Trophoblast cell (in vitro differentiated cells and primary cell): ENCODE measurements around the gene WWC2.
"Not testable (repeated sequence)": the region's sequence is repeated elsewhere in the genome, so short reads cannot be mapped to it uniquely, and the experiment has no call there.

ENCODE experiments used
- DNase-seq, 2 donors: peaks; one replicate each; pipeline ENCODE4 v3.0.0-alpha.2; 2016
- H2AFZ ChIP-seq: 2 replicates; pipeline ENCODE4 v1.6.1; 2013; ENCODE audit warnings: low read length, moderate library complexity, mild to moderate bottlenecking; ENCODE audit not compliant: insufficient read depth, poor library complexity
- H2AK5ac ChIP-seq: 2 replicates; pipeline ENCODE4 v1.6.1; 2013; ENCODE audit warnings: mild to moderate bottlenecking, low read length
- H2BK120ac ChIP-seq: 2 replicates; pipeline ENCODE4 v1.6.1; 2013; ENCODE audit warnings: low read length, mild to moderate bottlenecking, moderate library complexity; ENCODE audit not compliant: insufficient read depth, poor library complexity
- H2BK12ac ChIP-seq: 2 replicates; pipeline ENCODE4 v1.6.1; 2013; ENCODE audit warnings: mild to moderate bottlenecking, low read length, moderate library complexity
- H2BK5ac ChIP-seq: 2 replicates; pipeline ENCODE4 v1.6.1; 2013; ENCODE audit warnings: low read length, low read depth, moderate library complexity, mild to moderate bottlenecking; ENCODE audit not compliant: poor library complexity
- H3K14ac ChIP-seq: 2 replicates; pipeline ENCODE4 v1.6.1; 2013; ENCODE audit warnings: mild to moderate bottlenecking, low read length
- H3K18ac ChIP-seq: 2 replicates; pipeline ENCODE4 v1.6.1; 2013; ENCODE audit warnings: mild to moderate bottlenecking, low read length
- H3K23ac ChIP-seq: 2 replicates; pipeline ENCODE4 v1.6.1; 2013; ENCODE audit warnings: low read length
- H3K27ac ChIP-seq: 2 replicates; pipeline ENCODE4 v1.5.1; 2013; ENCODE audit warnings: low read depth, mild to moderate bottlenecking, inconsistent platforms, low read length, moderate library complexity
- H3K27me3 ChIP-seq: 2 replicates; pipeline ENCODE4 v1.6.1; 2013; ENCODE audit warnings: inconsistent platforms, mild to moderate bottlenecking, low read length, moderate library complexity; ENCODE audit not compliant: insufficient read depth
- H3K36me3 ChIP-seq, 2 experiments: 1 replicate in 1 of 2; 2 replicates in 1 of 2; pipeline ENCODE4 v1.6.1; 2013; ENCODE audit warnings: low read length in 2 of 2, mild to moderate bottlenecking in 2 of 2, moderate library complexity in 1 of 2; ENCODE audit not compliant: insufficient read depth in 2 of 2, control insufficient read depth in 1 of 2
- H3K4ac ChIP-seq: 2 replicates; pipeline ENCODE4 v1.6.1; 2013; ENCODE audit warnings: low read depth, mild to moderate bottlenecking, low read length, moderate library complexity
- H3K4me1 ChIP-seq, 2 experiments: 1 replicate in 1 of 2; 2 replicates in 1 of 2; pipeline ENCODE4 v1.6.1; 2013; ENCODE audit warnings: low read length in 2 of 2, mild to moderate bottlenecking in 2 of 2, moderate library complexity in 1 of 2; ENCODE audit not compliant: insufficient read depth in 2 of 2, control insufficient read depth in 1 of 2
- H3K4me2 ChIP-seq: 2 replicates; pipeline ENCODE4 v1.6.1; 2013; ENCODE audit warnings: inconsistent platforms, mild to moderate bottlenecking, low read length, moderate library complexity
- H3K4me3 ChIP-seq: 2 replicates; pipeline ENCODE4 v1.5.1; 2013; ENCODE audit warnings: mild to moderate bottlenecking, low read depth, low read length, inconsistent platforms
- H3K79me1 ChIP-seq: one replicate; pipeline ENCODE4 v1.6.1; 2013; ENCODE audit warnings: low read length
- H3K79me2 ChIP-seq: 2 replicates; pipeline ENCODE4 v1.6.1; 2013; ENCODE audit warnings: low read length, mild to moderate bottlenecking; ENCODE audit not compliant: control insufficient read depth, insufficient read depth, poor library complexity
- H3K9ac ChIP-seq: 2 replicates; pipeline ENCODE4 v1.6.1; 2013; ENCODE audit warnings: mild to moderate bottlenecking, low read length
- H3K9me3 ChIP-seq: 2 replicates; pipeline ENCODE4 v1.6.1; 2013; ENCODE audit warnings: low read depth, mild to moderate bottlenecking, control low read depth, inconsistent platforms, low read length; ENCODE audit not compliant: insufficient read depth
- H4K12ac ChIP-seq: 2 replicates; pipeline ENCODE4 v1.6.1; 2013; ENCODE audit warnings: low read depth, mild to moderate bottlenecking, low read length, moderate library complexity
- H4K8ac ChIP-seq: 2 replicates; pipeline ENCODE4 v1.6.1; 2013; ENCODE audit warnings: low read depth, mild to moderate bottlenecking, low read length, moderate library complexity
- H4K91ac ChIP-seq: one replicate; pipeline ENCODE4 v1.6.1; 2013; ENCODE audit warnings: low read depth, mild to moderate bottlenecking, low read length, moderate library complexity
- WGBS: extraction: QIAGEN DNeasy Blood & Tissue Kit; methylation state at CpG from one replicate; pipeline ENCODE4 v1.1.7; 2013; ENCODE audit warnings: missing lambda C conversion rate; ENCODE audit not compliant: insufficient read length, insufficient coverage; ENCODE audit errors: extremely low coverage; 5-methylcytosine and 5-hydroxymethylcytosine counted together

Gene WWC2

GRCh38 chr4:183118585-183118984, 19.5 kb downstream of the WWC2 start:
- no peak overlapping the region for H2BK5ac ChIP-seq
- H2BK120ac ChIP-seq: no peak overlapping the region
- H2AK5ac ChIP-seq: no peak overlapping the region
- no peak overlapping the region for H4K91ac ChIP-seq
- H3K79me1 ChIP-seq: peaks cover 5% of the 10 kb centered on the region
- H3K4me1 ChIP-seq: peaks cover 5 to 19% of the 10 kb centered on the region in 2 experiments
- H3K4me2 ChIP-seq: peak overlapping the region; percentile 23
- no peak overlapping the region for H3K4me3 ChIP-seq
- no peak overlapping the region for H2BK12ac ChIP-seq
- no peak overlapping the region for H2AFZ ChIP-seq
- H3K4ac ChIP-seq: no peak overlapping the region
- H3K18ac ChIP-seq: no peak overlapping the region
- H4K12ac ChIP-seq: no peak overlapping the region
- H3K9me3 ChIP-seq: no peaks in the 10 kb centered on the region
- no peaks in the 10 kb centered on the region for H3K36me3 ChIP-seq
- H4K8ac ChIP-seq: no peak overlapping the region
- H3K27ac ChIP-seq: no peak overlapping the region
- H3K27me3 ChIP-seq: no peaks in the 10 kb centered on the region
- peaks cover 12% of the 10 kb centered on the region for H3K79me2 ChIP-seq
- no CpG with 5 or more reads among the region's 3 CpGs for WGBS
- DNase-seq: peak; percentile 44 to 72
- no peak overlapping the region for H3K23ac ChIP-seq
- no peak overlapping the region for H3K9ac ChIP-seq
- H3K14ac ChIP-seq: no peak overlapping the region

- H3K18ac ChIP-seq, H2AK5ac ChIP-seq, H4K12ac ChIP-seq, H4K91ac ChIP-seq, DNase-seq, H3K27ac ChIP-seq, H3K79me1 ChIP-seq, H2BK5ac ChIP-seq, H3K9ac ChIP-seq, H3K9me3 ChIP-seq, H2BK120ac ChIP-seq, H3K4me2 ChIP-seq, H3K14ac ChIP-seq, H3K36me3 ChIP-seq, H2AFZ ChIP-seq, H3K4me3 ChIP-seq, H3K23ac ChIP-seq, H3K27me3 ChIP-seq, H2BK12ac ChIP-seq, H4K8ac ChIP-seq: not testable (repeated sequence)
- Histone ChIP-seq H3K4me1 (peaks cover 6 to 15% of the 10 kb centered on the region in 2 experiments), H3K79me2 (peaks cover 16% of the 10 kb centered on the region), H3K4ac (peak overlapping the region; percentile 62)
- WGBS: no CpG with 5 or more reads among the region's 12 CpGs
Observed at GRCh38 chr4:183121660-183122059, 22.6 kb downstream of the WWC2 start.

- Histone ChIP-seq H3K9ac (no peak overlapping the region), H2AFZ (no peak overlapping the region), H2BK12ac (no peak overlapping the region), H3K4me2 (no peak overlapping the region), H2AK5ac (no peak overlapping the region), H3K4me3 (no peak overlapping the region), H3K4ac (no peak overlapping the region), H3K23ac (no peak overlapping the region), H3K18ac (no peak overlapping the region), H3K4me1 (peaks cover 3 to 5% of the 10 kb centered on the region in 2 experiments), H3K79me1 (peaks cover 2% of the 10 kb centered on the region), H3K79me2 (peaks cover 12% of the 10 kb centered on the region), H3K9me3 (no peaks in the 10 kb centered on the region), H4K91ac (no peak overlapping the region), H3K27me3 (no peaks in the 10 kb centered on the region), H3K14ac (no peak overlapping the region), H4K8ac (no peak overlapping the region), H2BK120ac (no peak overlapping the region), H3K27ac (no peak overlapping the region), H2BK5ac (no peak overlapping the region), H4K12ac (no peak overlapping the region), H3K36me3 (no peaks in the 10 kb centered on the region)
- WGBS: no CpG with 5 or more reads among the region's 3 CpGs
- no peak for DNase-seq
Observed at GRCh38 chr4:183124228-183124627, 25.2 kb downstream of the WWC2 start.

- Histone ChIP-seq H2AFZ (no peak overlapping the region), H3K23ac (no peak overlapping the region), H3K27me3 (no peaks in the 10 kb centered on the region), H3K27ac (no peak overlapping the region), H3K79me2 (peaks cover 12% of the 10 kb centered on the region), H4K8ac (peak overlapping the region; percentile 73), H3K79me1 (peaks cover 2% of the 10 kb centered on the region), H3K36me3 (no peaks in the 10 kb centered on the region), H3K4me3 (no peak overlapping the region), H3K4ac (peak overlapping the region; percentile 75), H3K4me1 (peaks cover 3 to 4% of the 10 kb centered on the region in 2 experiments), H4K91ac (no peak overlapping the region), H3K4me2 (no peak overlapping the region), H4K12ac (no peak overlapping the region), H3K14ac (no peak overlapping the region), H2BK120ac (no peak overlapping the region), H2BK12ac (peak overlapping the region; percentile 53), H3K18ac (peak overlapping the region; percentile 37), H3K9me3 (no peaks in the 10 kb centered on the region), H2AK5ac (no peak overlapping the region), H3K9ac (no peak overlapping the region), H2BK5ac (no peak overlapping the region)
- DNase-seq: peak in 1 of 2 donors; percentile 14
- WGBS: no CpG with 5 or more reads among the region's 5 CpGs
Observed at GRCh38 chr4:183124865-183125264, 25.8 kb downstream of the WWC2 start.
